Measurements from ENCODE around the gene GHITM. TPM values are rescaled to one million over a fixed set of nuclear protein-coding genes. Genes with fewer than 3 reads are reported as not detected.

GHITM gene, protein sequence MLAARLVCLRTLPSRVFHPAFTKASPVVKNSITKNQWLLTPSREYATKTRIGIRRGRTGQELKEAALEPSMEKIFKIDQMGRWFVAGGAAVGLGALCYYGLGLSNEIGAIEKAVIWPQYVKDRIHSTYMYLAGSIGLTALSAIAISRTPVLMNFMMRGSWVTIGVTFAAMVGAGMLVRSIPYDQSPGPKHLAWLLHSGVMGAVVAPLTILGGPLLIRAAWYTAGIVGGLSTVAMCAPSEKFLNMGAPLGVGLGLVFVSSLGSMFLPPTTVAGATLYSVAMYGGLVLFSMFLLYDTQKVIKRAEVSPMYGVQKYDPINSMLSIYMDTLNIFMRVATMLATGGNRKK
- total RNA-seq = 73.8 and 127 TPM in 2 replicates

DNA sequence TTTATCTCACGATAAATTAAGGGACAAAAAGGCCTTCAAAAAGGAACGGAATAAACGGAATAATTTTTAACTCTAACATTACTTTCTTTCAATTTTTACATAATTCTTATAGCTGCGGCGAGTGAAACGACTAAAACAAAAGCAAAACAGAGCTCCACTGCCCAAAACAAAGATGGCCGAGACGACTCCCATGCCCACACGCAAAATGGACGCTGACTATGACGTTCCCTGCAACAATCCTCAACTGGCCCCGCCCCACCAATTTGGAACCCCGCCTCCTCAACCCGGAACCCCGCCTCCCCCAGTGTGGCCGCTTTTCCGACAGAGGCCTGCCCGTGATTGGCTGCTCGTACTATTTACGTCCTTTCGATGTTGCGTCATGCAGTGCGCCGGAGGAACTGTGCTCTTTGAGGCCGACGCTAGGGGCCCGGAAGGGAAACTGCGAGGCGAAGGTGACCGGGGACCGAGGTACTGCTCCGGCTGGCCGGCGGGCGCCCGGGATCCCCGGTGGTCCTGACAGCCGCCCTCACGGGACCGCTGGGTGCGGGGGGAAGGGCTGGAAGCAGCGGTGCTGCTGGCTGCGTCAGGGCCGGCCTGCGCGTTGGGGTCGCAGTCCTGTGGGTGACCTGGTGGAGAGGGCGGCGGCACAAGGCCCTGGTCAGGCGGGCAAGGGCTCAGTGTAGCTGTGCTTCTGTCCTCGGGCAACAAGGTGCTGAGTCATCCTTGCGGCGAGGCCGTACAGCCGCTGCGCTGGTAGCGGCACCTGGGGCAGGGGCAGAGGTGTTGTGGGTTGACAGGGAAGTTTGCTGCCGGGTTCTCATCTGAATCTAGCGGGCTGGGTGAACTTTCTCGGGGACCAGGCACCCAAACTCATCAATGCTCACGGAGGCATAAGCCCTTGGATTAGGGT, at the start of gene GHITM:
GHITM (plus strand) TSS at position 384 of the 910 bp plus-strand sequence. CDS start 1,992 bp downstream, outside the sequence.

GRCh38 chr10:84173501-84173929, 34.2 kb downstream of the GHITM start, which contains the start of gene GPR15LG:
Gene GPR15LG (plus strand): TSS chr10:84173801. CDS start chr10:84173852, 51 bp downstream.

GRCh38 chr10:84194424-84195043, 55.2 kb downstream of the GHITM start, which contains the start of gene CDHR1:
Gene CDHR1 (plus strand): TSS chr10:84194537. CDS start chr10:84194761, 224 bp downstream.

Other genes starting within 250 kb of the GHITM start
- gene GPR15LG, start 34.3 kb downstream of the GHITM start, total RNA-seq = 1.1 TPM in 1 of 2 replicates, not detected in the other
- 12.7 and 39.0 TPM in 2 replicates for gene CDHR1, start 55.0 kb downstream of the GHITM start, total RNA-seq
- not detected in 2 replicates for gene LRIT2, start 86.0 kb downstream of the GHITM start, total RNA-seq
- not detected in 2 replicates for gene LRIT1, start 102.0 kb downstream of the GHITM start, total RNA-seq
- gene RGR, start 105.5 kb downstream of the GHITM start, total RNA-seq = not detected in 2 replicates
- 12.7 and 12.9 TPM in 2 replicates for gene CCSER2, start 189.1 kb downstream of the GHITM start, total RNA-seq